Measurements from ENCODE around the gene PTPRT.

PTPRT gene

DNA sequence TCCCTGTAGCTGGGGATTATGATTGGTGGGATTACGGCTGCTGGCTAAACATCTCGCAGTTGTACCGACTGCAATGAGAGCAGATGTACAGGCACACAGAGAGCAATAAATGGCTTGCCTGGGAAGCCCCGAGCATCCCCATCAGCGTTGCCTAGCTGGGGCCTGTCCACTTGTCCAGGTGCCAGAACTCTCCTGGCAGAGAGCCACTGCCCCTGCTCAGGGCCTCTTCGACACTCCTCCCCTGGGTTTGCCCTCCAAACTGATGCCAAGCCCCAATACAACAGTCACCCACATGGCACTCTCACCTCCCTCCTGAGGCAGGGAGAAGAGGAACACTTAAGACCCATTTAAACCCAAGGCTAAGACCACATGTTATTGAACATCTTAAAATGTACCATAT is 715.1 kb downstream of the PTPRT start:
- H3F3A ChIP-seq (ENCODE audit: insufficient read depth, low read length), result no peaks in the 10 kb centered on the region
- no peaks in the 10 kb centered on the region for H4K20me1 ChIP-seq (ENCODE audit: insufficient read depth, low read length)
- no peaks in the 10 kb centered on the region for H3K79me2 ChIP-seq (ENCODE audit: low read length)
- TF ChIP-seq, protein P1, sequence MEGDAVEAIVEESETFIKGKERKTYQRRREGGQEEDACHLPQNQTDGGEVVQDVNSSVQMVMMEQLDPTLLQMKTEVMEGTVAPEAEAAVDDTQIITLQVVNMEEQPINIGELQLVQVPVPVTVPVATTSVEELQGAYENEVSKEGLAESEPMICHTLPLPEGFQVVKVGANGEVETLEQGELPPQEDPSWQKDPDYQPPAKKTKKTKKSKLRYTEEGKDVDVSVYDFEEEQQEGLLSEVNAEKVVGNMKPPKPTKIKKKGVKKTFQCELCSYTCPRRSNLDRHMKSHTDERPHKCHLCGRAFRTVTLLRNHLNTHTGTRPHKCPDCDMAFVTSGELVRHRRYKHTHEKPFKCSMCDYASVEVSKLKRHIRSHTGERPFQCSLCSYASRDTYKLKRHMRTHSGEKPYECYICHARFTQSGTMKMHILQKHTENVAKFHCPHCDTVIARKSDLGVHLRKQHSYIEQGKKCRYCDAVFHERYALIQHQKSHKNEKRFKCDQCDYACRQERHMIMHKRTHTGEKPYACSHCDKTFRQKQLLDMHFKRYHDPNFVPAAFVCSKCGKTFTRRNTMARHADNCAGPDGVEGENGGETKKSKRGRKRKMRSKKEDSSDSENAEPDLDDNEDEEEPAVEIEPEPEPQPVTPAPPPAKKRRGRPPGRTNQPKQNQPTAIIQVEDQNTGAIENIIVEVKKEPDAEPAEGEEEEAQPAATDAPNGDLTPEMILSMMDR (IDR thresholded peaks at IDR 0.05; ENCODE audit: low read length), result no peak
- TF ChIP-seq EZH2 (optimal IDR thresholded peaks at IDR 0.05; ENCODE audit: low read depth, low read length) (no peak), EZH2phosphoT487 (IDR thresholded peaks at IDR 0.05; ENCODE audit: low read length) (no peak)
- DNase-seq, result no peak
- H3K36me3 ChIP-seq (replicated peaks; ENCODE audit: insufficient read depth, low read length), result no peaks in the 10 kb centered on the region
- no peak overlapping the region for H3K4me3 ChIP-seq (ENCODE audit: low read length)
- no peaks in the 10 kb centered on the region for H3K27me3 ChIP-seq (replicated peaks; ENCODE audit: insufficient read depth, low read length)
- H3K4me1 ChIP-seq (ENCODE audit: low read length), result no peaks in the 10 kb centered on the region
- H3K27ac ChIP-seq (ENCODE audit: low read length), result no peak overlapping the region
- no peaks in the 10 kb centered on the region for H3K9me2 ChIP-seq (replicated peaks; ENCODE audit: insufficient read depth, low read length)
- H2AFZ ChIP-seq (ENCODE audit: low read length), result no peak overlapping the region
- no peak overlapping the region for H3K4me2 ChIP-seq (ENCODE audit: low read depth, low read length)
- H3K9ac ChIP-seq (ENCODE audit: low read length), result no peak overlapping the region
- no peaks in the 10 kb centered on the region for H3K9me3 ChIP-seq (replicated peaks; ENCODE audit: insufficient read depth, low read length)

DNA sequence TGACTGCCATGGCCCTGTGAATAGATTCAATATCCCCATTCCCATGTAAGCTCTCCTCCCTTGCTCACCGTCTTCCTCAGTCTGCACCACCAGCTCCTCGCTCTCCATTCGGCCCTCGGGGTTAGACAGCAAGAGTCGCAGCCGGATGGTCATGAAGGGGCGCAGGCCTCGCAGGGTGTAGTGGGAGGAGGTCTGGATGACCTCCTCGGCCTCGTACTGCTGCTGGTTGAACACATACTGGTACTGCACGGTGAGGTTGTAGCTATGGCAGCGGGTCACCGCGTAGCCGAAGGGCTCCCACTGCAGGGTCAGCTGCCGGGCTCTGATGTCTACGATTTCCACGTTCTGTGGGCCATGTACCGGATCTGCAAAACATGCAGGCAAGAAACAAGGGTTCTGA is 717.5 kb downstream of the PTPRT start:
- H2AFZ ChIP-seq (ENCODE audit: low read length), result no peak overlapping the region
- H3K79me2 ChIP-seq (ENCODE audit: low read length), result no peaks in the 10 kb centered on the region
- H3K36me3 ChIP-seq (replicated peaks; ENCODE audit: insufficient read depth, low read length), result no peaks in the 10 kb centered on the region
- no peaks in the 10 kb centered on the region for H3K9me3 ChIP-seq (replicated peaks; ENCODE audit: insufficient read depth, low read length)
- no peaks in the 10 kb centered on the region for H3F3A ChIP-seq (ENCODE audit: insufficient read depth, low read length)
- no peak overlapping the region for H3K9ac ChIP-seq (ENCODE audit: low read length)
- H3K4me3 ChIP-seq (ENCODE audit: low read length), result no peak overlapping the region
- H3K27me3 ChIP-seq (replicated peaks; ENCODE audit: insufficient read depth, low read length), result no peaks in the 10 kb centered on the region
- H3K9me2 ChIP-seq (replicated peaks; ENCODE audit: insufficient read depth, low read length), result no peaks in the 10 kb centered on the region
- no peaks in the 10 kb centered on the region for H3K4me1 ChIP-seq (ENCODE audit: low read length)
- H4K20me1 ChIP-seq (ENCODE audit: insufficient read depth, low read length), result no peaks in the 10 kb centered on the region
- H3K27ac ChIP-seq (ENCODE audit: low read length), result no peak overlapping the region
- no peak overlapping the region for H3K4me2 ChIP-seq (ENCODE audit: low read depth, low read length)
- DNase-seq, result no peak
- TF ChIP-seq, protein P1 (IDR thresholded peaks at IDR 0.05; ENCODE audit: low read length), result no peak
- TF ChIP-seq EZH2 (optimal IDR thresholded peaks at IDR 0.05; ENCODE audit: low read depth, low read length) (no peak), EZH2phosphoT487 (IDR thresholded peaks at IDR 0.05; ENCODE audit: low read length) (no peak)

DNA sequence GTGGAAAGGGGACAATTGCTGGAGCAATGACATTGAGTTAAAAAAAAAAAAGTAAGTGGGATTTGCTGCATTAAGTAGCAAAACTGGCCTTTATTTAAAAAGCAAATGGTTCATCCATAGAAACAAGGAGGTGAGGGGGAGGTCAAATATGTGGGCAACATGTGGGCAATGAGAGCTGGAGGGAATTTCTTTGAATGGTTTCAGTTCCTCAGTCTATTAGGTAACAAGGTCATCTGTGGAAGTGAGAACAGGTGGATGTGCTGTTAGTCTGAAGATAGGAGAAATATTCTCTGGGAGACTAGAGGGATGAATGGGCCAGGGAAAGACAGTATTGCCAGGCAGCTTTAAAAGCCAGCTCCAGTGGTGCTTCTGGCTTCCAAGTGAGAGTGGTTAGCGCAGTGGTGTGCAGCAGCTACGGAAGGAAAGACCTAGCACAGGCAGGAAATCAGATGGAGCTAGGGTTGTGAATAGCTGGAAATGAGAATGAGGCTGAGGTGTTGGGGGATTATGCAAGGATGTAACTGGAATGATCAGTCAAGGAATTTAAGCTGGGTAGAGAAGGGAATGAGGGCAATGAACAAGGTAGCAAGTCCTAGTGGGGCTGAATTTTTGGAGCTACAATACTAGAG is 727.6 kb downstream of the PTPRT start:
- TF ChIP-seq, protein P1 (IDR thresholded peaks at IDR 0.05; ENCODE audit: low read length), result no peak
- TF ChIP-seq EZH2phosphoT487 (IDR thresholded peaks at IDR 0.05; ENCODE audit: low read length) (no peak), EZH2 (optimal IDR thresholded peaks at IDR 0.05; ENCODE audit: low read depth, low read length) (no peak)
- no peaks in the 10 kb centered on the region for H3K4me1 ChIP-seq (ENCODE audit: low read length)
- H2AFZ ChIP-seq (ENCODE audit: low read length), result no peak overlapping the region

More for the DNA sequence above, 727.6 kb downstream of the PTPRT start:
- Histone ChIP-seq H3F3A (ENCODE audit: insufficient read depth, low read length) (no peaks in the 10 kb centered on the region), H3K79me2 (ENCODE audit: low read length) (no peaks in the 10 kb centered on the region), H3K9me2 (replicated peaks; ENCODE audit: insufficient read depth, low read length) (no peaks in the 10 kb centered on the region), H3K4me3 (ENCODE audit: low read length) (no peak overlapping the region), H3K27ac (ENCODE audit: low read length) (no peak overlapping the region), H3K9me3 (replicated peaks; ENCODE audit: insufficient read depth, low read length) (no peaks in the 10 kb centered on the region), H3K4me2 (ENCODE audit: low read depth, low read length) (no peak overlapping the region), H3K27me3 (replicated peaks; ENCODE audit: insufficient read depth, low read length) (no peaks in the 10 kb centered on the region), H4K20me1 (ENCODE audit: insufficient read depth, low read length) (no peaks in the 10 kb centered on the region), H3K9ac (ENCODE audit: low read length) (no peak overlapping the region), H3K36me3 (replicated peaks; ENCODE audit: insufficient read depth, low read length) (no peaks in the 10 kb centered on the region)
- DNase-seq, result peak; percentile 9

Data from MM.1S (cell line).